H1 (cell line): ENCODE results near the gene RHO. TPM values are rescaled to one million over a fixed set of nuclear protein-coding genes. Genes with fewer than 3 reads are reported as not detected.

ENCODE experiments used
- ASH2L ChIP-seq: fragments of 200-600, 300-600 bp; sonication (generic); IDR thresholded peaks from one replicate; pipeline ENCODE4 v1.7.1; 2017; ENCODE audit warnings: low read length
- CHD2 ChIP-seq: IDR thresholded peaks from 2 replicates; pipeline ENCODE4 v1.6.1; 2012; ENCODE audit warnings: low read length, improper control_type of control experiment
- SP4 ChIP-seq: IDR thresholded peaks from 2 replicates; pipeline ENCODE4 v1.6.1; 2012; ENCODE audit warnings: low read length, inconsistent platforms
- polyA plus RNA-seq, 7 experiments: library from polyadenylated mRNA; depleted of rRNA in 3 of 7; stranded (reverse) in 5 of 7; unstranded in 2 of 7; fragments of >200 nt in 5 of 7; fragments of 200-250 nt in 2 of 7; gene quantifications; 1 replicate in 5 of 7; 2 replicates in 1 of 7; 4 replicates in 1 of 7; pipeline versions ENCODE4 v1.2.1 to v1.2.3, GENCODE V29; 2011 to 2013; ENCODE audit warnings: missing spikeins in 2 of 7, mixed read lengths in 2 of 7
- total RNA-seq: library from RNA; stranded (reverse); fragmentation: NEBNext Ultra II Directional; extraction: Animal tissue kit (Norgen Biotek cat#: 25700); gene quantifications from 2 replicates; pipeline ENCODE4 v1.2.1, GENCODE V29; 2021
- TF ChIP-seq, protein P1 (sequence below): fragments of 300-600 bp; sonication (generic); IDR thresholded peaks from 2 replicates; pipeline ENCODE4 v1.7.1; 2012; ENCODE audit warnings: low read length, moderate library complexity, mild to moderate bottlenecking, inconsistent platforms; ENCODE audit not compliant: insufficient replicate concordance

RHO gene
- total and polyA plus RNA-seq, 2 of the 8 experiments (the other 6 are each of a cell fraction or from before 2014, with no cell fraction given) = not detected

GRCh38 chr3:129514110-129514509 lies 14.3 kb upstream of the RHO start (continued):
- TF ChIP-seq, protein P1, sequence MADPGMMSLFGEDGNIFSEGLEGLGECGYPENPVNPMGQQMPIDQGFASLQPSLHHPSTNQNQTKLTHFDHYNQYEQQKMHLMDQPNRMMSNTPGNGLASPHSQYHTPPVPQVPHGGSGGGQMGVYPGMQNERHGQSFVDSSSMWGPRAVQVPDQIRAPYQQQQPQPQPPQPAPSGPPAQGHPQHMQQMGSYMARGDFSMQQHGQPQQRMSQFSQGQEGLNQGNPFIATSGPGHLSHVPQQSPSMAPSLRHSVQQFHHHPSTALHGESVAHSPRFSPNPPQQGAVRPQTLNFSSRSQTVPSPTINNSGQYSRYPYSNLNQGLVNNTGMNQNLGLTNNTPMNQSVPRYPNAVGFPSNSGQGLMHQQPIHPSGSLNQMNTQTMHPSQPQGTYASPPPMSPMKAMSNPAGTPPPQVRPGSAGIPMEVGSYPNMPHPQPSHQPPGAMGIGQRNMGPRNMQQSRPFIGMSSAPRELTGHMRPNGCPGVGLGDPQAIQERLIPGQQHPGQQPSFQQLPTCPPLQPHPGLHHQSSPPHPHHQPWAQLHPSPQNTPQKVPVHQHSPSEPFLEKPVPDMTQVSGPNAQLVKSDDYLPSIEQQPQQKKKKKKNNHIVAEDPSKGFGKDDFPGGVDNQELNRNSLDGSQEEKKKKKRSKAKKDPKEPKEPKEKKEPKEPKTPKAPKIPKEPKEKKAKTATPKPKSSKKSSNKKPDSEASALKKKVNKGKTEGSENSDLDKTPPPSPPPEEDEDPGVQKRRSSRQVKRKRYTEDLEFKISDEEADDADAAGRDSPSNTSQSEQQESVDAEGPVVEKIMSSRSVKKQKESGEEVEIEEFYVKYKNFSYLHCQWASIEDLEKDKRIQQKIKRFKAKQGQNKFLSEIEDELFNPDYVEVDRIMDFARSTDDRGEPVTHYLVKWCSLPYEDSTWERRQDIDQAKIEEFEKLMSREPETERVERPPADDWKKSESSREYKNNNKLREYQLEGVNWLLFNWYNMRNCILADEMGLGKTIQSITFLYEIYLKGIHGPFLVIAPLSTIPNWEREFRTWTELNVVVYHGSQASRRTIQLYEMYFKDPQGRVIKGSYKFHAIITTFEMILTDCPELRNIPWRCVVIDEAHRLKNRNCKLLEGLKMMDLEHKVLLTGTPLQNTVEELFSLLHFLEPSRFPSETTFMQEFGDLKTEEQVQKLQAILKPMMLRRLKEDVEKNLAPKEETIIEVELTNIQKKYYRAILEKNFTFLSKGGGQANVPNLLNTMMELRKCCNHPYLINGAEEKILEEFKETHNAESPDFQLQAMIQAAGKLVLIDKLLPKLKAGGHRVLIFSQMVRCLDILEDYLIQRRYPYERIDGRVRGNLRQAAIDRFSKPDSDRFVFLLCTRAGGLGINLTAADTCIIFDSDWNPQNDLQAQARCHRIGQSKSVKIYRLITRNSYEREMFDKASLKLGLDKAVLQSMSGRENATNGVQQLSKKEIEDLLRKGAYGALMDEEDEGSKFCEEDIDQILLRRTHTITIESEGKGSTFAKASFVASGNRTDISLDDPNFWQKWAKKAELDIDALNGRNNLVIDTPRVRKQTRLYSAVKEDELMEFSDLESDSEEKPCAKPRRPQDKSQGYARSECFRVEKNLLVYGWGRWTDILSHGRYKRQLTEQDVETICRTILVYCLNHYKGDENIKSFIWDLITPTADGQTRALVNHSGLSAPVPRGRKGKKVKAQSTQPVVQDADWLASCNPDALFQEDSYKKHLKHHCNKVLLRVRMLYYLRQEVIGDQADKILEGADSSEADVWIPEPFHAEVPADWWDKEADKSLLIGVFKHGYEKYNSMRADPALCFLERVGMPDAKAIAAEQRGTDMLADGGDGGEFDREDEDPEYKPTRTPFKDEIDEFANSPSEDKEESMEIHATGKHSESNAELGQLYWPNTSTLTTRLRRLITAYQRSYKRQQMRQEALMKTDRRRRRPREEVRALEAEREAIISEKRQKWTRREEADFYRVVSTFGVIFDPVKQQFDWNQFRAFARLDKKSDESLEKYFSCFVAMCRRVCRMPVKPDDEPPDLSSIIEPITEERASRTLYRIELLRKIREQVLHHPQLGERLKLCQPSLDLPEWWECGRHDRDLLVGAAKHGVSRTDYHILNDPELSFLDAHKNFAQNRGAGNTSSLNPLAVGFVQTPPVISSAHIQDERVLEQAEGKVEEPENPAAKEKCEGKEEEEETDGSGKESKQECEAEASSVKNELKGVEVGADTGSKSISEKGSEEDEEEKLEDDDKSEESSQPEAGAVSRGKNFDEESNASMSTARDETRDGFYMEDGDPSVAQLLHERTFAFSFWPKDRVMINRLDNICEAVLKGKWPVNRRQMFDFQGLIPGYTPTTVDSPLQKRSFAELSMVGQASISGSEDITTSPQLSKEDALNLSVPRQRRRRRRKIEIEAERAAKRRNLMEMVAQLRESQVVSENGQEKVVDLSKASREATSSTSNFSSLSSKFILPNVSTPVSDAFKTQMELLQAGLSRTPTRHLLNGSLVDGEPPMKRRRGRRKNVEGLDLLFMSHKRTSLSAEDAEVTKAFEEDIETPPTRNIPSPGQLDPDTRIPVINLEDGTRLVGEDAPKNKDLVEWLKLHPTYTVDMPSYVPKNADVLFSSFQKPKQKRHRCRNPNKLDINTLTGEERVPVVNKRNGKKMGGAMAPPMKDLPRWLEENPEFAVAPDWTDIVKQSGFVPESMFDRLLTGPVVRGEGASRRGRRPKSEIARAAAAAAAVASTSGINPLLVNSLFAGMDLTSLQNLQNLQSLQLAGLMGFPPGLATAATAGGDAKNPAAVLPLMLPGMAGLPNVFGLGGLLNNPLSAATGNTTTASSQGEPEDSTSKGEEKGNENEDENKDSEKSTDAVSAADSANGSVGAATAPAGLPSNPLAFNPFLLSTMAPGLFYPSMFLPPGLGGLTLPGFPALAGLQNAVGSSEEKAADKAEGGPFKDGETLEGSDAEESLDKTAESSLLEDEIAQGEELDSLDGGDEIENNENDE = no peak
- TF ChIP-seq CHD2 (no peak), ASH2L (no peak), SP4 (no peak)
